K562 (cell line): ENCODE measurements around the gene GPX6. TPM values are rescaled to one million over a fixed set of nuclear protein-coding genes. Genes with fewer than 3 reads are reported as not detected.

Experiments used
- ARNT ChIP-seq, 2 experiments: fragments of 450-650 bp; IDR thresholded peaks; 2 replicates each; pipeline ENCODE4 v1.6.1; 2016; ENCODE audit warnings: mild to moderate bottlenecking in 1 of 2
- CEBPB ChIP-seq: fragments of 450-650 bp; IDR thresholded peaks from 2 replicates; pipeline ENCODE4 v1.6.1; 2016; ENCODE audit warnings: missing genetic modification characterization, missing compliant biosample characterization
- CHD2 ChIP-seq: IDR thresholded peaks from 2 replicates; pipeline ENCODE4 v1.6.1; 2011; ENCODE audit warnings: low read depth, low read length
- DDX20 ChIP-seq: fragments of 450-650 bp; IDR thresholded peaks from 2 replicates; pipeline ENCODE4 v1.6.1; 2016; ENCODE audit warnings: missing genetic modification characterization, low read depth, mild to moderate bottlenecking, missing compliant biosample characterization, moderate library complexity
- DIDO1 ChIP-seq: fragments of 450-650 bp; IDR thresholded peaks from 2 replicates; pipeline ENCODE4 v1.6.1; 2016; ENCODE audit warnings: low read depth, missing biosample characterization, missing genetic modification characterization
- FOXA3 ChIP-seq, 2 experiments: fragments of 450-650 bp in 1 of 2; sonication (generic) in 1 of 2; formaldehyde crosslinking; IDR thresholded peaks in 1 of 2; conservative IDR thresholded peaks in 1 of 2; 2 replicates each; pipeline versions ENCODE4 v1.4.0 to v1.8.0; 2020 to 2022; ENCODE audit warnings: mild to moderate bottlenecking in 2 of 2, missing genetic modification reagents in 1 of 2
- GABPA ChIP-seq: fragments of 200-800 bp; sonication (Bioruptor generic); conservative IDR thresholded peaks from 2 replicates; pipeline ENCODE4 v1.6.1; 2016; ENCODE audit warnings: low read depth, missing genetic modification characterization, missing compliant biosample characterization
- GMEB1 ChIP-seq: fragments of 250-450 bp; sonication (Bioruptor Pico); IDR thresholded peaks from 2 replicates; pipeline ENCODE4 v1.4.0; 2020; ENCODE audit warnings: mild to moderate bottlenecking
- LCOR ChIP-seq: sonication (generic); formaldehyde crosslinking; IDR thresholded peaks from 2 replicates; pipeline ENCODE4 v1.8.0; 2022; ENCODE audit warnings: mild to moderate bottlenecking, missing genetic modification reagents
- NFATC3 ChIP-seq: fragments of 450-650 bp; IDR thresholded peaks from 2 replicates; pipeline ENCODE4 v1.6.1; 2017; ENCODE audit warnings: mild to moderate bottlenecking
- PYGO2 ChIP-seq: fragments of 450-650 bp; IDR thresholded peaks from 2 replicates; pipeline ENCODE4 v1.6.1; 2016; ENCODE audit warnings: mild to moderate bottlenecking, missing genetic modification characterization, moderate library complexity, missing compliant biosample characterization
- SMAD3 ChIP-seq: fragments of 450-650 bp; formaldehyde crosslinking; conservative IDR thresholded peaks from 2 replicates; pipeline ENCODE4 v1.4.0; 2020; ENCODE audit warnings: mild to moderate bottlenecking
- SOX6 ChIP-seq: fragments of 450-650 bp; IDR thresholded peaks from 2 replicates; pipeline ENCODE4 v1.6.1; 2014; ENCODE audit warnings: mild to moderate bottlenecking
- ZBTB40 ChIP-seq, 2 experiments: fragments of 450-650 bp in 1 of 2; sonication (generic) in 1 of 2; formaldehyde crosslinking in 1 of 2; IDR thresholded peaks; 2 replicates each; pipeline versions ENCODE4 v1.7.1 to v1.9.0; 2016 to 2022; ENCODE audit warnings: inconsistent platforms in 1 of 2, mild to moderate bottlenecking in 1 of 2, missing genetic modification reagents in 1 of 2
- ZNF197 ChIP-seq: fragments of 200-800 bp; sonication (Bioruptor generic); IDR thresholded peaks from 2 replicates; pipeline ENCODE4 v1.6.1; 2016; ENCODE audit warnings: low read depth, missing genetic modification characterization, missing compliant biosample characterization
- ZNF644 ChIP-seq: fragments of 200-800 bp; sonication (Bioruptor generic); IDR thresholded peaks from 2 replicates; pipeline ENCODE4 v1.6.1; 2016; ENCODE audit warnings: low read depth, missing genetic modification characterization, missing compliant biosample characterization
- polyA plus RNA-seq, 8 experiments: library from polyadenylated mRNA; depleted of rRNA in 4 of 8; stranded (reverse) in 5 of 8; unstranded in 3 of 8; fragments of >200 nt; fragmentation: Nextera tagmentation in 2 of 8; fragmentation: Illumina TruSeq in 1 of 8; extraction: Ambion mirVana in 2 of 8; extraction: Trizol in 1 of 8; gene quantifications; 2 replicates each; pipeline versions ENCODE4 v1.2.1 to v1.2.3, GENCODE V29; 2011 to 2014; ENCODE audit warnings: inconsistent platforms in 1 of 8, missing spikeins in 1 of 8
- total RNA-seq, 7 experiments: library from RNA; depleted of rRNA in 6 of 7; stranded (reverse); fragments of >200 nt in 6 of 7; fragmentation: Illumina TruSeq in 2 of 7; extraction: Trizol in 2 of 7; gene quantifications; 2 replicates each; pipeline versions ENCODE4 v1.2.1 to v1.2.3, GENCODE V29; 2011 to 2021; ENCODE audit warnings: low replicate concordance in 1 of 7

GPX6 gene
- total and polyA plus RNA-seq, 9 of the 15 experiments (the other 6 are each of a cell fraction or from before 2014, with no cell fraction given), result not detected

GRCh38 chr6:28486988-28487742 lies 28.4 kb downstream of the GPX6 start (continued):
- TF ChIP-seq DDX20 (tag), result peak; percentile 92
- TF ChIP-seq ZNF644 (tag), result peak; percentile 88
- TF ChIP-seq ARNT (IDR thresholded peaks at IDR 0.05), result no peak
- TF ChIP-seq CEBPB (tag), result peak; percentile 65; the same call in 1 of the 2 replicates
- TF ChIP-seq LCOR (CRISPR knock-in tag), result no peak
- TF ChIP-seq ZNF197 (CRISPR knock-in tag), result peak; percentile 85; the same call in 1 of the 2 replicates
- no peak for TF ChIP-seq ZBTB40 (IDR thresholded peaks at IDR 0.05)
- TF ChIP-seq ZBTB40 (CRISPR knock-in tag; IDR thresholded peaks at IDR 0.05), result no peak
- TF ChIP-seq NFATC3, result no peak
- TF ChIP-seq SOX6, result 0 out of 2 replicates have a peak, but pooled peaks have one; percentile 44
- no peak for TF ChIP-seq FOXA3 (CRISPR knock-in tag; conservative IDR thresholded peaks at IDR 0.05 in 1 of 2, IDR thresholded peaks at IDR 0.05 in 1 of 2)
- TF ChIP-seq PYGO2 (tag), result peak; percentile 89
- peak; percentile 21; the same call in 1 of the 2 replicates for TF ChIP-seq GABPA (tag)
- no peak for TF ChIP-seq CHD2
- TF ChIP-seq GMEB1 (CRISPR knock-in tag), result peak; percentile 42; the same call in 1 of the 2 replicates
- TF ChIP-seq DIDO1 (tag), result 0 out of 2 replicates have a peak, but pooled peaks have one; percentile 21
- TF ChIP-seq SMAD3 (CRISPR knock-in tag), result peak; percentile 94
